ENCODE results near the gene CFAP69. TPM values are rescaled to one million over a fixed set of nuclear protein-coding genes. Genes with fewer than 3 reads are reported as not detected.

CFAP69 gene
- total RNA-seq, 1 experiment from 2014 or later, result 3.4 TPM

GRCh38 chr7:90320418-90320800 is 75.4 kb downstream of the CFAP69 start (continued):
- TF ChIP-seq CTCF (IDR thresholded peaks at IDR 0.05), result no peak

GRCh38 chr7:90320801-90321494 is 76.0 kb downstream of the CFAP69 start, which contains the start of gene FAM237B:
Gene FAM237B, minus strand, starts transcription at chr7:90321304. Its CDS starts 1,556 bp downstream, at chr7:90319748.
- ChIA-PET POLR2A (no interaction called here), CTCF (interaction anchor here (1.0 to 2.3 kb wide), 3 partner anchors 8 to 107 kb away, joined by 3 to 7 read pairs (median 5); no protein-coding TSS in a partner anchor)
- peak; percentile 87 for ATAC-seq
- no peaks in the 10 kb centered on the region for H3K36me3 Mint-ChIP-seq
- DNase-seq (ENCODE audit: low spot score), result peak; percentile 39
- H3K4me3 Mint-ChIP-seq, result peak within 1 kb of the TSS; percentile 69
- H3K27me3 Mint-ChIP-seq (ENCODE audit: low read depth), result peaks cover 61% of the 10 kb centered on the region
- no peaks in the 10 kb centered on the region for H3K9me3 Mint-ChIP-seq
- no peak within 1 kb of the TSS for H3K27ac Mint-ChIP-seq
- 0 out of 2 replicates have a peak, but pooled peaks cover 12% of the 10 kb centered on the region for H3K4me1 Mint-ChIP-seq
- TF ChIP-seq JAZF1 (CRISPR knock-in tag; IDR thresholded peaks at IDR 0.05), result no peak
- no peak for TF ChIP-seq FOXK1 (CRISPR knock-in tag; IDR thresholded peaks at IDR 0.05)
- TF ChIP-seq ZSCAN18 (CRISPR knock-in tag; IDR thresholded peaks at IDR 0.05), result no peak
- TF ChIP-seq ERG (CRISPR knock-in tag; IDR thresholded peaks at IDR 0.05), result no peak
- TF ChIP-seq FOXJ3 (CRISPR knock-in tag; IDR thresholded peaks at IDR 0.05; ENCODE audit: borderline replicate concordance), result no peak
- no peak for TF ChIP-seq IRF1 (CRISPR knock-in tag; IDR thresholded peaks at IDR 0.05)
- TF ChIP-seq AR (CRISPR knock-in tag; IDR thresholded peaks at IDR 0.05), result no peak
- no peak for TF ChIP-seq E2F1 (CRISPR knock-in tag; IDR thresholded peaks at IDR 0.05)
- TF ChIP-seq CREM (CRISPR knock-in tag; IDR thresholded peaks at IDR 0.05), result no peak
- TF ChIP-seq CDX4 (CRISPR knock-in tag; IDR thresholded peaks at IDR 0.05; ENCODE audit: borderline replicate concordance), result no peak
- no peak for TF ChIP-seq ZNF317 (CRISPR knock-in tag; IDR thresholded peaks at IDR 0.05; ENCODE audit: borderline replicate concordance, low read depth)
- peak; percentile 82 for TF ChIP-seq FOXP1 (CRISPR knock-in tag; IDR thresholded peaks at IDR 0.05; ENCODE audit: borderline replicate concordance)
- no peak for TF ChIP-seq E2F4 (CRISPR knock-in tag; IDR thresholded peaks at IDR 0.05; ENCODE audit: borderline replicate concordance, low read depth)
- TF ChIP-seq MAX (CRISPR knock-in tag; IDR thresholded peaks at IDR 0.05), result peak; percentile 69
- TF ChIP-seq CTCF (IDR thresholded peaks at IDR 0.05), result no peak

All from WTC11 (cell line).